ENCODE measurements around the gene CYP11A1.

The CYP11A1 gene

DNA sequence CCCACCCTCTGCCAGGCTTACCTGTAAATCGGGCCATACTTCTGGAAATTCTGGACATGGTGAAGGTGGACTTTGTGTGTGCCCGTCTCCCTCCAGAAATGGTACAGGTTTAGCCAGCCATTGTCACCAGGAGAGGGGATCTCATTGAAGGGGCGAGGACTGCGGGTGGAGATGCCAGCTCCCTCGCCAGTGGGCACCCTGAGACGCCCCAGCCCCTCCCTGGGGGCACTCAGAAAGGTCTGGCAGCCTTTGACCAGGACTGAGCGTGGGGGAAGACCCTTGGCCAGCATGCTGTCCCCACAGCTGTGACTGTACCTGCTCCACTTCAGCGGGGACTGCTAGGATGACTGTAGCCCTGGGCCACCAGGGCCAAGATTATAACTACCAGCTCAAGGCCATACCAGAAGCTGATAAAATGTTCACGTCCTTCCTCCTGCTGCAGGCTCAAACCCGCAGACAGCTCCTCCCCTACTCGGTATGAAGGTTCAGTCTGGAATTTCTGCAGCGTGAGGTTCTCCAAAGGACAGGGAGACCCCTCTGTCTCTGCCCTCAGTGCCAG is at the start of gene CYP11A1:
Gene CYP11A1, minus strand, starts transcription at position 351 of the 559 bp plus-strand sequence. Its CDS starts 61 bp downstream, at position 290.
- no peak for DNase-seq

DNA sequence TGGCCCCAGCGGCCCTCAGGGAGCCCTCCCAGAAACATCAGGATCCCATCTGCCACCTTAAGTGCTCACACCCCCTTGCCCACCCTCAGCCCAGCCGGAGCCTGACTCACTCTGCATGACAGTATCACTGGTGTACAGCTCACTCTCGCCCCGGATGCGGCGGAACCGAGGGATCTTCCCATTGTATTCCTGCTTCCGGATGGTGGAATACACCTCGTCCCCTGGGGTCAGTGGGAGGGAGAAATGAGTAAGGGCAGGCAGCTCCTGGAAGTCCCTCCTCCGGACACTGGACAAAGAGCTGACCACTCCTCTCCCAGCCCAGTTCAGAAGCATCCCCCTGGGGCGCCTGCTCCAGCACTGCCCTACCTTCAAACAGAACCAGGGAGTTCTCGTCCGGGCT is 49.8 kb upstream of the CYP11A1 start:
- no peak for DNase-seq

DNA sequence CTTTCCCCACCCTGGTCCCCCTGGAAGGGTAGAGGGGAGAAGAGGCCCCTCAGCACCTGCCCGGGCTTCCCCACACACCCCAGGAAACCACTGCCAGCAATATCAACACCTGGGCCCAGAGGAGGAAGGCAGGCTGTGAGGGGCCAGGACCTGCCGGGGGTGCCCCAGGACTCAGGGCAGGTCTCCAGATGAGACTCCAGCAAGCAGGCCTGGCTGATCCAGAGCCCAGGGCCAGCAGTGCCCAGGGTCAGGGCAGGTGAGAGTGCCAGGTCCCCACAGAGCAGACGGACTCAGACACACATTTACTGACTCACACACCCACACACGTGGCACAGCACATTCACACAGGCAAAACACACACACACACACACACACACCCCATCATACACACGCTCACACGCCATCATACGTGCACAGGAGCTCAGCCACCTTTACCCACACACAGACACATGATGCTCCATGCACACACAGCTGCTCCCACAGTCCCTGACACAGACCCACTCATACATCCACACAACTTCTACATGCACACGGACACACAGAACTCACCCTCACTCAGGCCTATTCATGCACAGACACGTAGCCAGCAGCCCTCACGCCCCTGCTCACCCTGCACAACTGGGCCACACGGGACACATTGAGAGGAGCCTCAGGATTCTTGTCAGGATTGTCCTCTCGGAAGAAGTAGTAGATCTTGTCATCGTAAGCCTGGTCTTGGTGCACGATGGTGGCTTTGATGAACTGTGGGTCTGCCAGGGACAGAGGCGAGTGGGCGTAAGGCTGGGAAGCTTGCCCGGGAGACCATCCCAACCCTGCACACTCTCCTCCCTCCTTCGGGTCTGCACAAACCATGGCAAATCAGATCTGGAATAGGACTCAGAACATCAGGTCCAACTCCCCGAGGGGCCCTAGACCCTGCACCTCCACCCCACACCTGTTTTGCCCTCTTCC is 48.8 kb upstream of the CYP11A1 start:
- no peak for DNase-seq

DNA sequence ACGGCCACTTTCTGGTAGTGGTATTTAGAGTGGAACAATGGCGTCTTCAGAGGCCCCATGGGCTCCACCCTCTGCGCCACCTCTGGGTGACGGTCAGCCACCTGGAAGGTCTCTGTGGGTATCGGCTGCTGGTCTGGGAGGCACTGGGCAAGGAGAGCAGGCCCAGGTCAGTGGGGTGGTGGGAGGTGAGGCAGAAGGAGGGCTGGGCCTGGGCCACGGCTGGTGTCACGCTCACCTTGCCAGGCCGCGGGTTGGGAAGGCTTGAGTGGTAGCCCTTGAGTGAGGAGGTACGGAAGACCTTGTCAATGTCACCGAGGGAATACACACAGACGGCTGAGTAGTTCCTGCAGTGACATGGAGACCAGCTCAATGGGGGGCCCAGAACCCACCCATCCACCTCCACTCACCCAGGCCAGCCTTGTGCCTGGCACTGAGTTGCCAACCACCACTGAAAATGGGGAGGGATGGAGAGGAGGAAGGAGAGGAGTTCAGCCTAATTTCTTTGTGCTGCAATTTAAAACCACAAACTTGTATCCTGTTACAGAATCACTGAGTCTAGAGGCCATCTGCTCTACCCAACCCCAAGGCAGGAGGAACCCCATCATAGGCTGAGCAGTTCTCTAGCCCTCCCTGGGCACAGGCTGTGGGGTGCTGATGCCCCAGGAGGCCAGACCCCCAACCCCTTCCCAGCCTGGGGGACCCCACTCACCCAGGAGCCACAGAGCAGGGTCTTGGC is 47.3 kb upstream of the CYP11A1 start:
- no peak for DNase-seq

DNA sequence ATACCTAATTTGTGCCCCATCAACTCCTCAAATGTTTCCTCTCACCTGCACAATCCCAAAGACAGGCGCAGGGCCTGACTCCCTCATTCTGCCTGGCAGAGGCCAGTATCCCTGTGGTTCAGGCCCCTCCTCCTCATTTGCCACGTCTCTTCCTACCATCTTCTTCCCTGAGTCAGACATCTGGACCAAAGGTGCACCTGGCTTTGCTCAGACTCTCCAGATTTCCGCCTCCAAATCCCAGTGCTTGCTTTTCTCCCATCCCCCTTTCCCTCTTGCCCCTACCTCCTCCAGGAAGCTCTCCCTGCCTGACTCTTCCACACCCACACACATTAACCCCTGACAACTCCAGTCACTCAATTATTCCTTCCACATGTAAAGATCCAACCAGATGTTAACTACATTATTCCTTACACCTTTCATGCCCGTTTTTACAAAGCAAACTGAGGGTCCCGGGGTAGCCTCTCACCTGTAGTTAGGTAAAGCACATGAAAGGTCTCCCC is 46.7 kb upstream of the CYP11A1 start:
- no peak for DNase-seq

DNA sequence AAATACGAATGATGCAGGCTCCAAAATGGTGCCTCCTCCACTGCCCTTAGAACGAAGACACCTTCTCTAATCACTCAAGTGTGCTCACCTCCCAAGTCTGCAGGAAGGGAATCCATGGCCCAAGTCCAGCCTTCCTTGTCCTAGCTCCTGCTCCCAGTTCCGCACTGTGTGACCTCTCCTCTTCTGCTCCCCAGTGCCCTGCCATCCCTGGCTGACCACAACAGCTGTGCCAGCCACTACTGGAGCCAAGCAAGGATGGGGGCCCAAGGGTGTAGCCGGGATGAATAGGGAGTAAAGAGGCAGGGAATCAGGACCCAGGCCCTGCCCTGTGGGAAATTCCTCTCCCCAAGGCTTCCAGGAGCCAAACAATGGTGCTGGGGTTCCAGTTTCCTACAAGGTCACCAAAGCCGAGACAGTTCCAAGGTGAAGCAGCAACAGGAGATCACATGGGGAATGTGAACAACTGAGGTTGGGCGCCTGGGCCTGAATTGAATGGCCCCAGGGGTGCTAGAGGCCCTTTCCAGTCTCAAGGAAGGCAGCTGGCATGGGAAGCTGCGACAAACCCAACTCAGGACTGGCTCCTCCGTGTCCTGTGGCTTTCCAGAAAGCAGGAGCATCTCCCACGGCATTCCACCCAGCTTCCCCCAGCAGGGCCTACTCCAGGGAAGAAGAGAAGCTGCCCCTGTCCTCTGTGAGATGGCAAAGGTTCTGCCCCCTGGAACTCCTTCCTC is 46.1 kb upstream of the CYP11A1 start:
- DNase-seq = no peak

DNA sequence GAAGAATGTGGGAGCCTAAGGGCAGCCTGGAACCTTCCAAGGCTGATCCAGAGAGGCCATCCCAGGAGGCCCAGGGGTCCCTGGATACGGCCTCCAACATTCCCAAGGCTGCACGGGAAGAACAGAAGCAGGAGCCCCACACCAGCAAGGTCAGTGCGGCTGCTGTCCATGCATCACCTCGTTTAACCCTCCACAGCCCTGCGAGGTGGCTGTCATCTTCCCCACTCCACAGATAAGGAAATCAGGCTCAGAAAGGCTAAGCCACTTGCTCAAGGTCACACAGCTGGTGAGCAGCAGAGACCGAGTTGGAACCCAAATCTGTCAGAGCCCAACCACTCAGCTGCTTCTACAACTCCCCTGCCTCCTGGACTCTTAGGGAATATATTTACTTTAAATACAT is 44.7 kb upstream of the CYP11A1 start:
- no peak for DNase-seq

DNA sequence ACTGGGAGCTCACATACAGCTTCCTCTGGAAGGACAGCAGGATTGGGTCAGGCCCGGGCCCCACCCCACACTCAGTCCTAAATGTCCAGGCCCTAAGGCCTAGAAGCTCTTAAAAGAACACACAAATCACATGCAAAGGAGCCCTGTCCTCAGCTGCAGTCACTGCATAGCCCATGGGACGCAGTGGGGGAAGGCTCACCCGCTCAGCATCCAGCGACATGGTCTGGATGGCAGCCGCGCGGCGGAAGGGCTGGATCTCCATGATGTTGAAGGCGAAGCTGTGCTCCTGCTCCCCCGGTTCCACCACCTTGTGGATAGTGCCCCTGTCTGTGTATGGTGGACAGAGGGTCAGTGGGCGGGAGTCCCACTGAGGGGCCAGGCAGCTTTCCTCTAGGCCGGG is 44.2 kb upstream of the CYP11A1 start:
- DNase-seq = no peak

DNA sequence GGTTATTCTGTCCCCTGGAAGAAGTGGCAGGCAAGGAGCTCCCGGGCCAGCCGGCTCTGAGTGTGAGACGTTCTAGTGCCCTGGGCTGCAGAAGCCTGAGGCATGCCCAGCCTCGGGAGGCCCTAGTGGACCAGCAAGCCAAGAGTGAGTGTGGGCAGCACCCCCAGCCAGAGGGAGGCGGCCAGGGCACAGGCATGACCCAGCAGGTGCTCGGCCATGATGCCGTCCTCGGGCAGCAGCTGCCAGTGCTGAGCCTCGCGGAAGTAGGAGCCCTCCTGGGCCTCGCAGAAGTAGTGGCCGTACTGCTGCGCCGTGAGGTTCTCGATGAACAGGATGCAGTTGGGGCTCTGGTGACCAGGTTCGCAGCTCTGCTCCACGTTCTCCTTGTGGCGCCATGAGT is 43.1 kb upstream of the CYP11A1 start:
- DNase-seq = no peak

DNA sequence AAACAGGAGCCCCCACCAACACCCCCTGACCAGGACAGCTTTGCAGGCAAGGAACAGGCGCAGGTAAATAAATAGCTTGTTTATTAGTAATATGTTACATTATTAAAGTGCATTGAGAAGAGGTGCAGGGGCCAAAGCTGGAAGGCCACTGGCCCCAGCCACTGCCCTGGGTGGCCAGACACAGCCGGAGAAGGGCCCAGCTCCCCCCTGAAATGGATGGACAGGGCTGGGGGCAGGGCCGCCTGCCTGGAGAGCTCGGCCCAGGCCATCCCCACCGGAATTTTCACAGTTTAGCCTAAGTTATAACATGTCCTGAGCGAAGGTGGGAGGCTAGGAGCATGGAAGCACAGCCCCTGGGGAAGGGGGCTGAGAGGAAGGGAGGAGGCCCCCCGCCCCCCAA is 41.8 kb upstream of the CYP11A1 start:
- no peak for DNase-seq

DNA sequence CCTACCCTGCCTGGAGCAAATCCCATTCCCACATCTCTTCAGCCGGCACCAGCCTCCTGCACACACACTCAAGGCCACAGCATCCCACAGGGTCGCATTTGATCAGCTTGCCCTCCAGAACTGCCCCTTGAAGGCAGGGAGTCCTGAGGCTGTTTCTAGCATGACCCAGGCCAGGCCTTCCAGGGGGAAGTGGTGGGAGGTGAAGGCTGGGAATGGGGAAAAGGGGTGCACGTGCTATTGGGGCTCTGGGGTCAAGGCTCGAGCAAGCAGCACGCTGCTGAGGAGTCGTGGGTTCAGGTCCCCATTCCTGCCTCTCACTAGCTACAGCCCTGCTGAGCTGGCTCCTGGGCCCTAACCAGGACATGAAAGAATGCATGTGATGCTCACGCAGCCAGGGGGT is 41.4 kb upstream of the CYP11A1 start:
- no peak for DNase-seq

DNA sequence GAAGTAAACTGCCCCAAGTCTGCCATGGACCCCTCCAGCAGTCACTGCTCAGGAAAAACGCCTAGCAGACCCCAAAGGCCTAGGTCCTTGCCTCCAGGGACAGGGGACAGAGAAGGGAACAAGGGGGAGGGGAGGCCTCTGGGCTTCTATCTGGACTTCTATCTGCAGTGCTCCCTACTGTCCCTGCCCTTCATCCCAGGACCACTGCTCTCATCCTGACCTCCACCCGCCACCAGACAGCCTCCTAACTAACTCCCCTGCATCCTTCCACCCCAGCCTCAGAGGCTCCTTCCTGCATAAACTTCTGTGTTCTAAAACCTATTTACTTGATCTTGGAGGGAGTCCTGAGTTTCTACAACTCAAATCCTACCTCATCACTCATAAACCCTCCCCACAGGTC is 40.9 kb upstream of the CYP11A1 start:
- no peak for DNase-seq

DNA sequence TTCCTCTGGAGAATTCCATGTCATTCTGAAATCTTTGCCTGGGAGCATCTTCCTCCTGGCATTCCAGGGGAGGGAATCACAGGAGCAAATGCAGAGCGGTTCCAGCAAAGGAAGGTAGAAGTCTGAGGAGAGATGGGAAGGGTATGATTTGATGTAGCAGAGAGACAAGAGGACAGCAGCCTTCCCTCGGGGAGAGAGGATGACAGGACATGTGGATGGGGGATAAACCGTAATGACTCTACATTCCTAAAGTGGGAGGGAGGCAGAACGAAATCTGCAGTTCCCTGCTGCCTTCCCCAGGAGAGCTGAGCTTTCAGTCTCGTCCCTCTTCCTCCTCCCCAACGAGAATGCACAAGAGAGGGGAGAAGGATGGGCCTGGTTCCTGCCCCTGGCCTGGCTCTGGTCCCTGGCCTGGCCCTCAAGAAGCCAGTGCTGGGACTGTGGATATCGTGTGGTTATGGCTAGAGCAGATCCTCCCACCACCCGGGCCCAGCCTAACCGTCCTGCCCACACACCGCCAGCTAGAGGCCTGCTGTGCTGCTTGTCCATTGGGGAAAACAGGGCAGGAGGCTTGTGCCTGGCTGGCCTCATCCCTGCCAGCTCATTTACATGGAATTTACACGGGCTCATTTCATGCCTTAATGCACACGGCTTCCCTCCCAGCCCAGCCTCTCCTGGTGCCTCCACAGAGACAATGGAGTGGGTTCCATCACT is 39.7 kb upstream of the CYP11A1 start:
- DNase-seq = no peak

DNA sequence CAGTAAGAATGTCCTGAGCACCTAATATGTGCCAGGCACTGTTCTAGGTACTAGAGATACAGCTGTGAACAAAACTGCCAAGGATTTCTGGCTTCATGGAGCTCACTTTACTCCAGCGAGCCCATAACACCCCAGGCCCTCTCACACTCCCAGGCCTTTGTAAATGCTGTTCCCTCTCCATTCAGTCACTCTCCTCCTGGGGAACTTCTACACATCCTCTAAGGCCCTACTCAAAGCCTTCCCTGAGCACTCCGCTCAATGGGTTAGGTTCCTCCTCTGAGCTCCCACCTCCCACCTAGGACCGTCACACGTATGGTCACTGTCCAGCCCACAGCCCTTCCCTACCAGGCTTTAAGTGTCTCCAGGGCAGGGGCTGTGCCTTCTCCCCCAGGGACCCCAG is 39.1 kb upstream of the CYP11A1 start:
- no peak for DNase-seq

DNA sequence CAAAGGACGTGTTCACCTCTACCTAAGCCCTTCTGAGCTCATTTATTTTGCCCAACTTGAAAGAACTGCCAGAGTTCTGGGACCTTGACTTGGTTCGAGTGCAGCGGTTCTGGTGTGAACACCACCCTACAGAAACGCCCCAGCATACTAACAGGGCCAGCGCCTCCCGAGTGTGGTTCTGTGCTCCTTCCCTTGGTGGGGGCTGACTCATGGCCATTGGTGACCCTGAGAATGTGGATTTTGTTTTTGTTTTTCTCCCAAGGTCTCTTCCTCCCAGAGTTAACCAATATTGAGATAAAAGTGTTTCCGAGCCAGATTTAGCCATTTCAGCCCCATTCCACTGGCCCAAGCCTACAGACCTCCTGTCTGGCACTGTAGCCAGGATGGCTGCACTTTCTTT is 38.4 kb upstream of the CYP11A1 start:
- DNase-seq = no peak

DNA sequence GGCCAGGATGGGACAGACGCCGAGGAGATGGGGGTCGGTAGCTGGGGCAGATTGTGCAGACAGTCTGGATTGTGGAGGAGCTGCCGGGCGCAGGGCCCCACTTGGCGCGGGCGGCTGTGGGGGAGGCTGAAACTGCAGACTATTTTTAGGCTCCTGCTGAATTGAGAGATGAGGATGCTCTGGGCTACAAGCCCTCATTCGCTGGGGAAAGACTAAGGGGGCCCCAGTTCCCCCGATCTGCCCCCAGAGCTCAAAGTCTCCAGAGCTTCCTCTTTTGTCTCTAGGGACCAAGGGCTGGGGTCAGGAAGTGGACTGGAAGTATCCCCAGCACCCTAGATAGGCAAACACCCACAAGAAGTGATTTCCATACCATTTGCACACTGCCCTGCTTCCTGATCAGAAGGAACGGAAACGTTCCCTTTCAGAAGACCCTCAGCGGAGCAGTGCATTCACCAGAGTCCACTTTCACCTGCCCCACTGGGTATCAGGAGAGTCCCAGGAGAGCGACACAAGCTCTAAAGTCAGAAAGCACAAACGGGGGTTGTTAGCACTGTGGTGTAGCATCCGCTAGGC is 36.6 kb upstream of the CYP11A1 start:
- no peak for DNase-seq

DNA sequence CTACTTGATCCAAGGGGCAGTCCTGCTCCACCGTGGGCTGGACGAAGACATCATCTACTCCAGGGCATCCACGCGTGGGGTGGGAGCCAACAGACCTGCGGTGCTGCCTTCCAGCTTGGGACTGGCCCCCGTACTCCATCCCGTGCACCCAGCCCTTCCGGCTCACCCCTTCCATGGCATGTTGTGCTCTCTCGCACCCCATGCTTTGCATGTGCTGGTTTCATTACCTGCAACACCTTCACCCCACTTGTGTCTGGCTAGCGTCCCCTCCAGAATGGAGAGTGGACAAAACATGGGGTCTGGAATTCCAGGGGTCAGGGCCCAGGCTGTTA is 36.1 kb upstream of the CYP11A1 start:
- DNase-seq = no peak

DNA sequence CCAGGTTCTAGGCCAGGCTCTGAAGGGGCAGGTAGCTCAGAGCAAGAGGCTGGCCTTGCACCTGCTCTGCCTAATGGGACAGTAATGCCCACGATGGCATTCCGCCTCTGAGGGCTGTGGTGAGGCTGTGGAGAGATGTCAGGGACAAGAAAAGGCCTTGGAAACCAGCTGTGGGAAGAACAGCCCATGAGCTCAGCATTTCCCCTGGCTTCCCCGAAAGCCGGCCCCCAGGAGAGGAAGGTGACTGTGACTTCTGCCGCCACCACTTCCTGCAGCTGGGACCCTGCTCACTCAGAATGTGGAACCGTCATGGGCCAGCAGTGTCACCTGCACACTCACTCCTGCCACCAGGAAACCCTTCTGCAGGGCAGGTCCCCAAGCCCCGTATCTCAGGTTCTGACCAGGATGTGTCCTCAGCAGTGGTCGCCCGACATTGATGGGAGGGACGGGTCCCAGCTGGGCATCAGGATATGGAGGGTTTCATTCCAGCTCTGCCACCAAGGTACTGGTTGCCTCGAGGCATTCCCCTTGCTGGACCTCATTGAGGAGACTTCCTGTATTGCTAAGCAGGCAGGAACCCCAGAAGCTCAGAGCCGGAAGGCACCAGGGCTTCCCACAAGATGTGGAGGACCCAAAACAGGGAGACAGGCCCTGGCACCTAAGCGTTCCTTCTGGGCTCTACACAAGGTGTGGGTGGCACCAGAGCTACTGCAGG is 35.6 kb upstream of the CYP11A1 start:
- no peak for DNase-seq

DNA sequence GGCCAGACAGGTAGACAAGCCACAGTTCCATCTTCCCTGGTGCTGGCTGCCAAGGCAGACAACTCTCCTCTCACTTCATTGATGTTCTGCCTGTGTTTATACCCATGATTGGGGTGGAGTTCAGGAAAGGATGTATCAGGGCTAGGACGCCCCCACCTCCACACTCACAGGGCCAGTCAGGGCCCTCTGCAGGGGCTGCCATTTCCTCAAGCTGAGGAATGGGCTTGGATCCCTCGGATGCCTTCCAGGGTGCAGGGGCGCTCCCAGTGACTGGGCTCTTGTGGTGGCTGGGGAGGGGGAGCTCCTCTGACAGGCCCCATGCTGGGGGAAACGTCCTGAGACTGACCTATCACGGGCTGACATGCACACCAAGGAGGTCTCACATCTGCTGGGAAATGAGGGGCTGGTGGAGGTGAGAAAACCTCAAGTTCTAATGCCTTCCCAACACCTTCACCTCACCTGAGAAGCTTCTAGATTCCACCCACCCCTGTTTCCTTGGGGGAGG is 34.9 kb upstream of the CYP11A1 start:
- no peak for DNase-seq

DNA sequence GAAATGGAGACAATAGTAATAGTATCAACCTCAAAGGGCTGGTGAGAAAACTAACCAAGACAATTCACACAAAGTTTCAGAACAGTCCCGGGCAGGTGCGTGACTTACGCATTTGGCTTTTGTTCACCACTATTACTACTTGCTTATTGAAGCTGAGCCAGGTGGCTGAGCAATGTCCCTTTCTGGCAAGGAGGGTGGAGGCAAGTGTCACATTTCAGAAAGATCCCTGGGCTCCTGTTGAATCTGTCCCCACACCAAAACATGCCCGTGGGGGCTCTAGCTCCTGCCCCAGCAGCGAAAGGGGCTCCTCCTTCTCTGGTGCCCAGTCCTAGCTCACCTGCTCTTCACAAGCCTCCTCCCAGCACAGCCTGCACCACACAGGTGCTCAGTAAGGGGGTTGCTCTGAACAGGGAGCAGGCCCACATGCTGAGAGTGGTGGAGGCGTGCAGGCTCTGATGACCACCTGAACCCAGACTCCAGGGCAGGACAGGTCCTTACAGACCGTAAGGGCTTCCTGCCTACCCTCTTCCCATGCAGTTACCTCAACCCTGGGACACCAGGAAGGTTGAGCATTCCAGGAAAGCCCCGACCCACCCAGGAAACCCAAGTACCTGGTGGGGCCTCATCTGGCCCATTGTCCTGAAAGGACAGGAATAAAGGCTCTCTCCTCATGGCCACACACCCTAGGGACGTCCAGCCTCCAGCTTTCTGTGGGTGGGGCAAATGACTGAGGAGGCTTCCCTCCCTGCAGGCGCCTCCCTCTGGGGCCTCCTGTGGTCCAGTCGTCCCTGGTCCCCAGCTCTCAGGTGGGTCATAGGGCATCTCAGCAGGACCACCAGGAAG is 33.7 kb upstream of the CYP11A1 start:
- DNase-seq = no peak
